ENCODE measurements around the gene SYNPO2. TPM values are rescaled to one million over a fixed set of nuclear protein-coding genes. Genes with fewer than 3 reads are reported as not detected.
"Not testable (repeated sequence)": the region's sequence is repeated elsewhere in the genome, so short reads cannot be mapped to it uniquely, and the experiment has no call there.

SYNPO2 gene
- total and polyA plus RNA-seq, 2 donors (not counting 1 experiment from before 2014, with no cell fraction given) = 0.03 to 0.20 TPM

GRCh38 chr4:119046263-119046662 lies 157.6 kb downstream of the SYNPO2 start:
- no peak overlapping the region for H3K4me3 ChIP-seq (ENCODE audit: control extremely low read depth in 1 of 5, extremely low read depth in 1 of 5, insufficient read depth in 1 of 5, low read depth in 2 of 5, low read length in 4 of 5)
- TF ChIP-seq CTCF (IDR thresholded peaks at IDR 0.05) (no peak), EZH2 (IDR thresholded peaks at IDR 0.05; ENCODE audit: borderline replicate concordance, insufficient read depth, low read depth, low read length, poor library complexity, severe bottlenecking) (no peak)
- no peak overlapping the region for H3K9ac ChIP-seq (ENCODE audit: low read length)
- peaks cover 6% of the 10 kb centered on the region for H3K27me3 Mint-ChIP-seq
- no peak overlapping the region for H3K4me2 ChIP-seq (replicated peaks; ENCODE audit: low read depth, low read length, poor library complexity, severe bottlenecking)
- H3K4me1 ChIP-seq (ENCODE audit: control insufficient read depth in 2 of 2, insufficient read depth in 2 of 2, low read length in 2 of 2) = peaks cover 0 to 4% of the 10 kb centered on the region in 2 donors
- CTCF ChIA-PET = no interaction called here
- no peaks in the 10 kb centered on the region for H3K9me3 Mint-ChIP-seq (ENCODE audit: insufficient read depth)
- no peaks in the 10 kb centered on the region for H3K79me2 ChIP-seq (ENCODE audit: control insufficient read depth, insufficient read depth, low read length)
- H3K4me1 Mint-ChIP-seq = peaks cover 6% of the 10 kb centered on the region
- no peak overlapping the region for H2AFZ ChIP-seq (ENCODE audit: insufficient read depth, low read depth, low read length, poor library complexity, severe bottlenecking)
- H3K27me3 ChIP-seq (replicated peaks in 1 of 4; ENCODE audit: control extremely low read depth in 1 of 4, control insufficient read depth in 3 of 4, insufficient read depth in 4 of 4, low read length in 3 of 4) = no peaks in the 10 kb centered on the region
- H3K27ac Mint-ChIP-seq = no peak overlapping the region
- H3K36me3 ChIP-seq (replicated peaks in 1 of 2; ENCODE audit: control extremely low read depth in 1 of 2, control insufficient read depth in 1 of 2, extremely low read depth in 1 of 2, insufficient read depth in 2 of 2, low read length in 1 of 2) = no peaks in the 10 kb centered on the region
- H3K4me3 Mint-ChIP-seq = no peak overlapping the region
- DNase-seq = no peak
- intact Hi-C loops (cut with micrococcal nuclease) = no loop called here
- 87% methylated on average over 3 of the region's 4 CpGs for WGBS (ENCODE audit: insufficient coverage)
- POLR2A ChIA-PET = no interaction called here
- no peaks in the 10 kb centered on the region for H3K9me3 ChIP-seq (ENCODE audit: control extremely low read depth in 1 of 3, control insufficient read depth in 2 of 3, insufficient read depth in 1 of 3, low read length in 2 of 3)
- no peak for ATAC-seq (ENCODE audit: low read depth)
- no peak overlapping the region for H3K27ac ChIP-seq (ENCODE audit: low read length in 2 of 2)
- no peaks in the 10 kb centered on the region for H4K20me1 ChIP-seq (ENCODE audit: control insufficient read depth, insufficient read depth, low read length, poor library complexity, severe bottlenecking)

GRCh38 chr4:119047059-119047458 lies 158.4 kb downstream of the SYNPO2 start:
- H3K79me2 ChIP-seq (ENCODE audit: control insufficient read depth, insufficient read depth, low read length); H3K27ac ChIP-seq (ENCODE audit: low read length in 2 of 2); ATAC-seq (ENCODE audit: low read depth); H3K27ac Mint-ChIP-seq; H2AFZ ChIP-seq (ENCODE audit: insufficient read depth, low read depth, low read length, poor library complexity, severe bottlenecking); H3K4me2 ChIP-seq (replicated peaks; ENCODE audit: low read depth, low read length, poor library complexity, severe bottlenecking); POLR2A ChIA-PET; H3K4me3 Mint-ChIP-seq; DNase-seq; H3K27me3 Mint-ChIP-seq; H3K4me1 ChIP-seq (ENCODE audit: control insufficient read depth in 2 of 2, insufficient read depth in 2 of 2, low read length in 2 of 2); H3K4me1 Mint-ChIP-seq; H3K4me3 ChIP-seq (ENCODE audit: control extremely low read depth in 1 of 5, extremely low read depth in 1 of 5, insufficient read depth in 1 of 5, low read depth in 2 of 5, low read length in 4 of 5); intact Hi-C loops (cut with micrococcal nuclease); CTCF ChIA-PET; H4K20me1 ChIP-seq (ENCODE audit: control insufficient read depth, insufficient read depth, low read length, poor library complexity, severe bottlenecking); H3K9ac ChIP-seq (ENCODE audit: low read length); H3K27me3 ChIP-seq (replicated peaks in 1 of 4; ENCODE audit: control extremely low read depth in 1 of 4, control insufficient read depth in 3 of 4, insufficient read depth in 4 of 4, low read length in 3 of 4); H3K9me3 ChIP-seq (ENCODE audit: control extremely low read depth in 1 of 3, control insufficient read depth in 2 of 3, insufficient read depth in 1 of 3, low read length in 2 of 3); H3K36me3 ChIP-seq (replicated peaks in 1 of 2; ENCODE audit: control extremely low read depth in 1 of 2, control insufficient read depth in 1 of 2, extremely low read depth in 1 of 2, insufficient read depth in 2 of 2, low read length in 1 of 2); H3K9me3 Mint-ChIP-seq (ENCODE audit: insufficient read depth): not testable (repeated sequence)
- 92% methylated on average over 4 of the region's 5 CpGs for WGBS (ENCODE audit: insufficient coverage)

All from B cell (primary cell).